Activated naive CD4-positive, alpha-beta T cell treated with anti-CD3 and anti-CD28 coated beads, Interleukin-2, amount 50 U/mL, for 24 hours (primary cell): ENCODE measurements around the gene EPHA6.
"Not testable (repeated sequence)": the region's sequence is repeated elsewhere in the genome, so short reads cannot be mapped to it uniquely, and the experiment has no call there.

Experiments
- H3K27ac Mint-ChIP-seq: one replicate; pipeline ENCODE4 v1.8.0; 2021; ENCODE audit warnings: mild to moderate bottlenecking, mixed read lengths
- H3K27me3 Mint-ChIP-seq: one replicate; pipeline ENCODE4 v1.8.0; 2021; ENCODE audit warnings: mixed read lengths
- H3K36me3 Mint-ChIP-seq: one replicate; pipeline ENCODE4 v1.8.0; 2021; ENCODE audit warnings: mixed read lengths
- H3K4me1 Mint-ChIP-seq: one replicate; pipeline ENCODE4 v1.8.0; 2021; ENCODE audit warnings: mixed read lengths
- H3K4me3 Mint-ChIP-seq: one replicate; pipeline ENCODE4 v1.8.0; 2021; ENCODE audit warnings: mild to moderate bottlenecking, mixed read lengths
- H3K9me3 Mint-ChIP-seq: one replicate; pipeline ENCODE4 v1.8.0; 2021; ENCODE audit warnings: mixed read lengths

Gene EPHA6

DNA sequence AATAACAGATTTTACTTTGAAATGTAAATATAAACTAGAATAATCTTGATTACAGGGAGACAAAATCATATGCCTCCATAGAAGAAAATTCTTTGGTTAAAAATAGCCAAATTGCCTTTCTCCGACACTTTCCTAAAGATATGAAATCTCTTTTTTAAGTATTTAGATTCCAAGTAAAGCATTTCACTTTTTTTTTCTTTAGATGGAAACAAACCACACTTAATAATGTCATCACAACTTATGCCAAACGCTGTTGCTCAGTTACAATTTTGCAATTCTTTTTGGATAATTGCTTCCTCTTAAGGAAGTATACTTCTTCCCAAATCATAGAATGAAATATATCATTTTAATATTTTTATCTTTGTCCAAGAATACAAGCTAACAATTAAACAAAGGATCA is 656.1 kb downstream of the EPHA6 start:
- H3K27me3 Mint-ChIP-seq, result no peaks in the 10 kb centered on the region
- no peak overlapping the region for H3K4me3 Mint-ChIP-seq
- no peaks in the 10 kb centered on the region for H3K9me3 Mint-ChIP-seq
- H3K27ac Mint-ChIP-seq, result no peak overlapping the region
- H3K36me3 Mint-ChIP-seq, result no peaks in the 10 kb centered on the region
- H3K4me1 Mint-ChIP-seq, result no peaks in the 10 kb centered on the region

DNA sequence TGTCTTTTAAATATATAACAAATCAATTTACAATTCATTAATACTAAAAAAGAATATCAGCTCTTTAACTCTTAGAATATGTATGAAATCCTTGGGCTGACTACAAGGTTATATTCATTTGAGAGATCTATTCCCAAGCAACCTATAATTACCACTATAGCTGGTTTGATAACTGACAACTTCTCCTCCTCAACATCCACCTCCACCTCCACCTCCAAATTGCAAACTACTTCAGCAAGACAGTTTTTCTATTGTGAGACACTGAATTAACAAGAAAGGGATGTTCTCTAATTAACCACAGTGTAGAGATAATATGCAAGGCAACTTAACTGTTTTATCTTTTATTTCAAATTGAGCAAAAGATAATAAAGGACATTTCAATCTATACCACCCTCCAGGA is 665.3 kb downstream of the EPHA6 start:
- Mint-ChIP-seq H3K9me3 (no peaks in the 10 kb centered on the region), H3K4me3 (no peak overlapping the region), H3K36me3 (no peaks in the 10 kb centered on the region), H3K4me1 (no peaks in the 10 kb centered on the region), H3K27ac (no peak overlapping the region), H3K27me3 (no peaks in the 10 kb centered on the region)

DNA sequence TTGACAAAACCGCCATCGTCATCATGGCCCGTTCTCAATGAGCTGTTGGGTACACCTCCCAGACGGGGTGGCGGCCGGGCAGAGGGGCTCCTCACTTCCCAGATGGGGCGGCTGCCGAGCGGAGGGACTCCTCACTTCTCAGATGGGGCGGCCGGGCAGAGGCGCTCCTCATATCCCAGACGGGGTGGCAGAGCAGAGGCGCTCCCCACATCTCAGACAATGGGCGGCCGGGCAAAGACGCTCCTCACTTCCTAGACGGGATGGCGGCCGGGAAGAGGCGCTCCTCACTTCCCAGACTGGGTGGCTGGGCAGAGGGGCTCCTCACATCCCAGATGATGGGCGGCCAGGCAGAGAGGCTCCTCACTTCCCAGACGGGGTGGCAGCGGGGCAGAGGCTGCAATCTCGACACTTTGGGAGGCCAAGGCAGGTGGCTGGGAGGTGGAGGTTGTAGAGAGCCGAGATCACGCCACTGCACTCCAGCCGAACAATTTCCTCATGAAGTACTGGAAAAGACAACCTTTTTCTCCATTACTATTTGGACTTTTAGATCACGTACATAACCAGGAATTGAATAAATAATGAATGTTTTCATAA is 666.4 kb downstream of the EPHA6 start:
- H3K27ac Mint-ChIP-seq, H3K27me3 Mint-ChIP-seq, H3K4me1 Mint-ChIP-seq, H3K9me3 Mint-ChIP-seq, H3K4me3 Mint-ChIP-seq, H3K36me3 Mint-ChIP-seq: not testable (repeated sequence)

- H3K4me1 Mint-ChIP-seq, result no peaks in the 10 kb centered on the region
- H3K27me3 Mint-ChIP-seq, result no peaks in the 10 kb centered on the region
- peak overlapping the region; percentile 27 for H3K27ac Mint-ChIP-seq
- H3K4me3 Mint-ChIP-seq, result no peak overlapping the region
- H3K36me3 Mint-ChIP-seq, result no peaks in the 10 kb centered on the region
- H3K9me3 Mint-ChIP-seq, result no peaks in the 10 kb centered on the region
These were observed 667.0 kb downstream of the EPHA6 start for GRCh38 chr3:97481416-97481815.

DNA sequence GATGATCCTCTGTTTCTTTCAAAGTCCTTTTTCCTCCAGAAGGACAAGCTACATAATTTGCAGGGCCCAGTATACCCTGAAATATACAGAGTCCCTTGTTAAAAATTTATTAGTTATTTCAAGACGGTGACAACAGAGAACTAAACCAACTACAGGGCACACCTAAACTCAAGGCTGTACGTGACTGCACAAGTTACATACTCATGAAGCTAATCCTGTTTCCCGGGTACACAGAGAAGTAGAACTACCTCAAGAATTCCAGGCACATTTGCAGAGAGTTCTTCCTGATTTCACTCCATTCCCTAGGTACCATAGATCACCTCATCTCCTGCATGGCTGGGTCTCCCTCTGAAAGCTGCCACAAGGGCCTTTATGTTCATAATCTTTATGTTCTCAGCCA is 670.8 kb downstream of the EPHA6 start:
- H3K4me1 Mint-ChIP-seq, result no peaks in the 10 kb centered on the region
- H3K27me3 Mint-ChIP-seq, result no peaks in the 10 kb centered on the region
- H3K9me3 Mint-ChIP-seq, result no peaks in the 10 kb centered on the region
- H3K36me3 Mint-ChIP-seq, result no peaks in the 10 kb centered on the region
- no peak overlapping the region for H3K4me3 Mint-ChIP-seq
- no peak overlapping the region for H3K27ac Mint-ChIP-seq

DNA sequence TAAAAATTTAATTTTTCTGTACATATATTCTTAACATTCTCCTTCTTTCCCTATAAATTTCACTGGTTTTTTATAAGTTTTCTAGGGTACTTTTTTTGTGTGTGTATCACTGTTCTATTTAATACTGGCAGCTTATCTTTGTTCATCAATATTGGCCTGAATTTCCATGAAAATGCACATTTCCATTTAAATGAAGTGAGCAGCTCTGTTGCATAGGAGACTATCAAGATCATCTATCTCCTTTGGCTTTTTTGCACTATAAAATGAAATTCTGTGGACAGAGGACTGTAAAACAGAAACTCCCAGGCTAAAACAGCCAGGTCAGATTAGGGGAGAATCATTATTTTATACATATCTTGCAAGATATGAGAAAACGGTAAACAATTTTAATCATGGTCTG is 673.2 kb downstream of the EPHA6 start:
- no peaks in the 10 kb centered on the region for H3K9me3 Mint-ChIP-seq

DNA sequence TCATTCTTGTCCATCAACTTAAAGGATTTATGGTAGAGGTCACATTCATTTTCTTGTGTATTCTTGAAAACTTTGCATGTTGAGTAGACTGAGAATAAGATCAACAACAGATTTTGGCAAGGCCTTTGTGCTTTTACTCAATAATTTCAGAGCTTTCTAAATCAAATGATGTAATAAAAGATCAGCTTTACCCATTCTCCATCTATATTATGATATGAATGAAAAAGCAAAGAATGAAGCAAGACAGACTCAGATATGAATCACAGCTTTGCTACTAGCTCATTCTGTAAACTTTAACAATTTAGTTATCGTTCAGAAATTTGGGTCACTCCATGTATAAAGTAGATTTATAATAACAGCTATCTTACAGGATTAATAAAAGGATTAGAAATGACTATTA is 674.3 kb downstream of the EPHA6 start:
- H3K27ac Mint-ChIP-seq, result no peak overlapping the region
- no peaks in the 10 kb centered on the region for H3K36me3 Mint-ChIP-seq
- no peaks in the 10 kb centered on the region for H3K4me1 Mint-ChIP-seq
- no peak overlapping the region for H3K4me3 Mint-ChIP-seq
- no peaks in the 10 kb centered on the region for H3K9me3 Mint-ChIP-seq
- H3K27me3 Mint-ChIP-seq, result no peaks in the 10 kb centered on the region

More for the DNA sequence above, 673.2 kb downstream of the EPHA6 start:
- Mint-ChIP-seq H3K36me3 (no peaks in the 10 kb centered on the region), H3K27ac (no peak overlapping the region), H3K27me3 (no peaks in the 10 kb centered on the region), H3K4me3 (no peak overlapping the region), H3K4me1 (no peaks in the 10 kb centered on the region)

DNA sequence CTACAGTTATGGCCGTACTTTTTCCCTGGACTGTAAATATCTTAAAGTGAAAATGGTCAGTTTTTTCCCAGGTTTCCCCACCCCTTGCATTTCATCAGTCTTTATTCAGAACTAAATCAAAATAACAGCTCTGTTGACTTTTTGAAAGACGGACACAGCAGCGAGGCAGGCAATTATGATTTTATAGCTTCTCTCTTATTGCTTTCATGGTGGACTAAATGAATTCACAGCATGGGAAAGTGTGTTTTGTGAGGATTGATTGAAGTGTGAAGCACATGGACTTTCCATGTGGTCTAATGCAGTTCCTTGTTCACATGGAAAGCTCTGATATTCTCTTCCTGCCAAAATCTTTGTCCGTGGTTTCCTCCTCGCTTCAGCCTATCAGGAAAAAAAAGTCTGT is 681.5 kb downstream of the EPHA6 start:
- Mint-ChIP-seq H3K27me3 (no peaks in the 10 kb centered on the region), H3K36me3 (no peaks in the 10 kb centered on the region), H3K4me3 (no peak overlapping the region), H3K9me3 (no peaks in the 10 kb centered on the region), H3K27ac (no peak overlapping the region), H3K4me1 (no peaks in the 10 kb centered on the region)

- H3K36me3 Mint-ChIP-seq, result no peaks in the 10 kb centered on the region
- H3K9me3 Mint-ChIP-seq, result no peaks in the 10 kb centered on the region
- no peak overlapping the region for H3K27ac Mint-ChIP-seq
- H3K4me1 Mint-ChIP-seq, result no peaks in the 10 kb centered on the region
- no peak overlapping the region for H3K4me3 Mint-ChIP-seq
- no peaks in the 10 kb centered on the region for H3K27me3 Mint-ChIP-seq
These were observed 682.7 kb downstream of the EPHA6 start for GRCh38 chr3:97497138-97497537.

GRCh38 chr3:97504463-97504862 is 690.1 kb downstream of the EPHA6 start:
- Mint-ChIP-seq H3K4me1 (no peaks in the 10 kb centered on the region), H3K36me3 (no peaks in the 10 kb centered on the region), H3K4me3 (no peak overlapping the region), H3K27me3 (no peaks in the 10 kb centered on the region), H3K27ac (no peak overlapping the region), H3K9me3 (peaks cover 22% of the 10 kb centered on the region)

- no peak overlapping the region for H3K27ac Mint-ChIP-seq
- peaks cover 23% of the 10 kb centered on the region for H3K9me3 Mint-ChIP-seq
- H3K36me3 Mint-ChIP-seq, result no peaks in the 10 kb centered on the region
- H3K4me1 Mint-ChIP-seq, result no peaks in the 10 kb centered on the region
- no peak overlapping the region for H3K4me3 Mint-ChIP-seq
- no peaks in the 10 kb centered on the region for H3K27me3 Mint-ChIP-seq
These were observed 696.4 kb downstream of the EPHA6 start for GRCh38 chr3:97510795-97511194.

DNA sequence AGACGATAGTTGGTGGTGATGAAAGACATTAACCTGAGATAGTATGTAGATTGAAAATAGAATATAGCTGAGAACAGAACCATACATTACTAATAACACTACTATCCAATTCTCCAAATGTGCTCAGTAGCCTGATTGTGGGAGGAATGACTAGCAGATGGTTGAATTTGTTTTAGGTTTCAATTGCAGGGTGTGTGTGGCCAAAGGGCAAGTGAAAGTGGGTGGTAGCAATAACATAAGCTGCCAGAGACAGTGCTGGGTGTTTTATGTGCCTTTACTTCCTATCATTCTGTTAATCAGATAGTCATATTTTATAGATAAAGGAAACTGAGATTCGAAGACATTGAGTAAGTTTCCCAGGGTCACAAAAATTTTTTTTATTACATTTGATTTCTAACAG is 700.7 kb downstream of the EPHA6 start:
- Mint-ChIP-seq H3K36me3 (no peaks in the 10 kb centered on the region), H3K27ac (no peak overlapping the region), H3K27me3 (no peaks in the 10 kb centered on the region), H3K4me1 (no peaks in the 10 kb centered on the region), H3K4me3 (no peak overlapping the region), H3K9me3 (peaks cover under 1% of the 10 kb centered on the region)

DNA sequence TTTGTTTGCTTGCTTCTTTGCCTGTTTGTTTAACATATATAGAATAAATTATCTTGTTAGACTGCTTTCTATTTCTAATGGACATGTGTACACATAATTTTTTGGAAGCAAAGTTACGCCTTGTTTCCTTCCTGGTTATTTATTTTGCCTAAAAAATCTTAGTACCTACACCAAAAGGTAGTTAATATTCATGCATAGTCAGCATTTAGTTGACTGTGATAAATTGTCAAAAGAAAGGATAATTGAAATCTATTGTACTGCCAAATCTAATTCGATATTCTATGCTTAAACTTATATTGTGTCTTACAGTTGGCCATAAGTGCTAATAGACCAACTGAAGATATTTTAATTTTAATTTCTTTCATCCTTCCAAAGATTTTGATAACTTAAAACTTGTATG is 716.3 kb downstream of the EPHA6 start:
- Mint-ChIP-seq H3K9me3 (no peaks in the 10 kb centered on the region), H3K27me3 (no peaks in the 10 kb centered on the region), H3K27ac (no peak overlapping the region), H3K4me1 (no peaks in the 10 kb centered on the region), H3K4me3 (no peak overlapping the region), H3K36me3 (no peaks in the 10 kb centered on the region)

DNA sequence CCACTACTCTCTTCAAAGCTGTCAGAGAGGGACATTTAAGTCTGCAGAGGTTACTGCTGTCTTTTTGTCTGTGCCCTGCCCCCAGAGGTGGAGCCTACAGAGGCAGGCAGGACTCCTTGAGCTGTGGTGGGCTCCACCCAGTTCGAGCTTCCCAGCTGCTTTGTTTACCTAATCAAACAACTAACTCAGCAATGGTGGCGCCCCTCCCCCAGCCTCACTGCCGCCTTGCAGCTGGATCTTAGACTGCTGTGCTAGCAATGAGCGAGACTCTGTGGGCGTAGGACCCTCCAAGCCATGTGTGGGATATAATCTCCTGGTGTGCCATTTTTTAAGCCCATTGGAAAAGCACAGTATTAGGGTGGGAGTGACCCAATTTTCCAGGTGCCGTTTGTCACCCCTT is 733.2 kb downstream of the EPHA6 start:
- H3K36me3 Mint-ChIP-seq, H3K9me3 Mint-ChIP-seq, H3K27me3 Mint-ChIP-seq, H3K27ac Mint-ChIP-seq, H3K4me3 Mint-ChIP-seq, H3K4me1 Mint-ChIP-seq: not testable (repeated sequence)

DNA sequence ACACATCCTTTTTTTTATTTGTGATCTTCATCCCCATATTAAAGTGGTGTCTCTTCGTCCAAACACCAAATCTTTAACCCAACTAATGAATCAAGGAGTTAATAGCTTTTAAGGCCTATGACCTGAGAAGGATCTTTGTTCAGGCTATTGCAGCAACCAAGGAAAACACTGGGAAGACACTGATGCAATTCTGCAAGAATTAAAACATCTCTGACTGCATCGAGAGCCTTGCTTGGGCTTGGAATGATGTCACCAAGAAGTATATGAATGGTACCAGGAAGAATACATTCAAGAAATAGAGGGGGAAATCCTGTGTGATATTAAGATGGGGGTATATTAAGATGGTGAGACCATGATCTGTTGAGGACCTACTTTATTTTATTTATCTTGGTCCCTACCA is 736.0 kb downstream of the EPHA6 start:
- Mint-ChIP-seq H3K36me3 (no peaks in the 10 kb centered on the region), H3K27ac (no peak overlapping the region), H3K4me1 (no peaks in the 10 kb centered on the region), H3K9me3 (no peaks in the 10 kb centered on the region), H3K4me3 (no peak overlapping the region), H3K27me3 (no peaks in the 10 kb centered on the region)

- Mint-ChIP-seq H3K36me3 (no peaks in the 10 kb centered on the region), H3K27ac (no peak overlapping the region), H3K9me3 (no peaks in the 10 kb centered on the region), H3K4me1 (no peaks in the 10 kb centered on the region), H3K27me3 (no peaks in the 10 kb centered on the region), H3K4me3 (no peak overlapping the region)
These were observed 737.8 kb downstream of the EPHA6 start for GRCh38 chr3:97552186-97552585.

DNA sequence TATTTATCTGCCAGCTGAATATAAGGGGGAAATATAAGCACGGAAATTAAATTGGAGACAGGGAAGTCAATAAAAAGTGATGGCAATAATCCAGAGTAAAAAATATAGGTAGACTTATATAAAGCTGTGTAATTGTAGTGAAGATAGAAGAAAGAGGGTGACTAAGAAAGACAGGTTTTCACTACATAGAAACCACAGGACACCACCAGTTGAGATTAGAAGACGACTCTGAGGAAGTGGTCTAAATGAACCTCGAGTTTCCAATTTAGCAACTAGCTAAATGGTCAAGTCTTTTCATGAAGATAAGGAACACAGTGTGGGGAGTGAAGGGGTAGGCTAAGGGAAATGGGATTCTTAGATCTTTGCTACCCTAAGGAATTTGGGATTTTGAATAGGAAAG is 761.3 kb downstream of the EPHA6 start:
- H3K9me3 Mint-ChIP-seq, result peaks cover 5% of the 10 kb centered on the region
- no peak overlapping the region for H3K4me3 Mint-ChIP-seq
- no peaks in the 10 kb centered on the region for H3K4me1 Mint-ChIP-seq
- no peaks in the 10 kb centered on the region for H3K27me3 Mint-ChIP-seq
- no peak overlapping the region for H3K27ac Mint-ChIP-seq
- H3K36me3 Mint-ChIP-seq, result no peaks in the 10 kb centered on the region
